SK-N-SH (cell line): ENCODE data around the gene IL27RA. TPM values are rescaled to one million over a fixed set of nuclear protein-coding genes. Genes with fewer than 3 reads are reported as not detected.

Experiments used
- CTCF ChIA-PET: fragments of 300-600, 350-600 bp; formaldehyde crosslinking; extraction: SDS; loops from one replicate; lab custom pipeline; 2021; lab: Yijun Ruan, JAX
- POLR2A ChIA-PET: fragments of 350-600 bp; sonication (Branson Sonifier 250); formaldehyde crosslinking; extraction: SDS; loops from one replicate; lab custom pipeline; 2020; ENCODE audit warnings: antibody characterized with exemption, inconsistent platforms; lab: Yijun Ruan, JAX
- DNase-seq: peaks from one replicate; pipeline ENCODE4 v3.0.0; 2012
- H2AFZ ChIP-seq: fragments of 200-600 bp; sonication (generic); 2 replicates; pipeline ENCODE4 v1.8.1; 2016; ENCODE audit warnings: antibody characterized with exemption, mild to moderate bottlenecking, low read depth
- H3F3A ChIP-seq: fragments of 200-600 bp; sonication (generic); replicated peaks from 2 replicates; pipeline ENCODE3; 2016; ENCODE audit warnings: antibody characterized with exemption, mild to moderate bottlenecking; ENCODE audit not compliant: insufficient read depth
- H3K27ac ChIP-seq, 2 experiments: fragments of 200-500 bp in 1 of 2; fragments of 200-600 bp in 1 of 2; sonication (Bioruptor generic) in 1 of 2; sonication (generic), shearing (Covaris generic) in 1 of 2; 2 replicates each; pipeline versions ENCODE4 v1.5.1 to v1.6.1; 2014 to 2016; ENCODE audit warnings: low read depth in 2 of 2, inconsistent platforms in 1 of 2, low read length in 1 of 2, mild to moderate bottlenecking in 1 of 2, mixed read lengths in 1 of 2
- H3K27me3 ChIP-seq: fragments of 200-600 bp; sonication (generic), shearing (Covaris generic); 2 replicates; pipeline ENCODE4 v1.6.1; 2016; ENCODE audit warnings: mixed run types; ENCODE audit not compliant: insufficient read depth
- H3K36me3 ChIP-seq, 2 experiments: fragments of 200-500 bp in 1 of 2; fragments of 200-600 bp in 1 of 2; sonication (Bioruptor generic) in 1 of 2; sonication (generic) in 1 of 2; replicated peaks in 1 of 2; 2 replicates each; pipeline versions ENCODE3 to v1.5.1; 2014 to 2016; ENCODE audit warnings: low read length in 1 of 2, mild to moderate bottlenecking in 1 of 2; ENCODE audit not compliant: insufficient read depth in 2 of 2, control insufficient read depth in 1 of 2
- H3K4me1 ChIP-seq, 2 experiments: fragments of 200-500 bp in 1 of 2; fragments of 200-600 bp in 1 of 2; sonication (Bioruptor generic) in 1 of 2; sonication (generic), shearing (Covaris generic) in 1 of 2; 2 replicates each; pipeline versions ENCODE4 v1.5.1 to v1.6.1; 2014 to 2016; ENCODE audit warnings: low read depth in 1 of 2, low read length in 1 of 2, mixed run types in 1 of 2; ENCODE audit not compliant: insufficient read depth in 2 of 2, control insufficient read depth in 1 of 2
- H3K4me2 ChIP-seq: fragments of 200-600 bp; sonication (generic), shearing (Covaris generic); 2 replicates; pipeline ENCODE4 v1.6.1; 2017; ENCODE audit warnings: mixed run types
- H3K4me3 ChIP-seq, 2 experiments: fragments of 200-500 bp in 1 of 2; fragments of 200-600 bp in 1 of 2; sonication (Bioruptor generic) in 1 of 2; sonication (generic), shearing (Covaris generic) in 1 of 2; 2 replicates each; pipeline versions ENCODE4 v1.5.1 to v1.8.1; 2014 to 2016; ENCODE audit warnings: low read depth in 2 of 2, inconsistent platforms in 1 of 2, low read length in 1 of 2, mild to moderate bottlenecking in 1 of 2, mixed read lengths in 1 of 2, moderate library complexity in 1 of 2
- H3K79me2 ChIP-seq: fragments of 200-600 bp; sonication (generic); 2 replicates; pipeline ENCODE4 v1.8.1; 2017; ENCODE audit warnings: mild to moderate bottlenecking; ENCODE audit not compliant: insufficient read depth
- H3K9ac ChIP-seq: fragments of 200-600 bp; sonication (generic); 2 replicates; pipeline ENCODE4 v1.6.1; 2017; ENCODE audit warnings: mixed run types
- H3K9me2 ChIP-seq: fragments of 200-600 bp; sonication (generic); 2 replicates; pipeline ENCODE4 v1.6.1; 2017; ENCODE audit warnings: mixed run types
- H3K9me3 ChIP-seq: fragments of 200-600 bp; sonication (generic); 2 replicates; pipeline ENCODE4 v1.6.1; 2017; ENCODE audit warnings: mixed run types, mild to moderate bottlenecking, moderate library complexity
- H4K20me1 ChIP-seq: fragments of 200-600 bp; sonication (generic); 2 replicates; pipeline ENCODE4 v1.6.1; 2017; ENCODE audit warnings: mild to moderate bottlenecking, mixed run types; ENCODE audit not compliant: insufficient read depth
- CHD2 ChIP-seq: fragments of 150-350 bp; IDR thresholded peaks from 2 replicates; pipeline ENCODE4 v1.6.1; 2018; ENCODE audit warnings: low read length; ENCODE audit not compliant: partially characterized antibody
- EZH2phosphoT487 ChIP-seq: fragments of 200-600 bp; sonication (generic); IDR thresholded peaks from 2 replicates; pipeline ENCODE4 v1.6.1; 2017; ENCODE audit warnings: low read depth, mixed run types, mild to moderate bottlenecking, antibody characterized with exemption, moderate library complexity, borderline replicate concordance
- FOXM1 ChIP-seq: IDR thresholded peaks from 2 replicates; pipeline ENCODE4 v1.4.0; 2012; ENCODE audit warnings: low read depth, mild to moderate bottlenecking
- GABPA ChIP-seq: IDR thresholded peaks from 2 replicates; pipeline ENCODE4 v1.4.0; 2012; ENCODE audit warnings: low read depth, mild to moderate bottlenecking
- MEF2A ChIP-seq: IDR thresholded peaks from 2 replicates; pipeline ENCODE4 v1.4.0; 2012; ENCODE audit warnings: low read depth, borderline replicate concordance
- NFIC ChIP-seq: IDR thresholded peaks from 2 replicates; pipeline ENCODE4 v1.4.0; 2012; ENCODE audit warnings: borderline replicate concordance
- POLR2AphosphoS5 ChIP-seq: IDR thresholded peaks from 2 replicates; pipeline ENCODE4 v1.6.1; 2012; ENCODE audit warnings: low read depth, low read length
- RAD21 ChIP-seq: IDR thresholded peaks from 2 replicates; pipeline ENCODE4 v1.6.1; 2012; ENCODE audit warnings: mild to moderate bottlenecking, low read length
- RCOR1 ChIP-seq: fragments of 150-350 bp; IDR thresholded peaks from 2 replicates; pipeline ENCODE4 v1.6.1; 2017; ENCODE audit warnings: antibody characterized with exemption, low read length
- REST ChIP-seq: IDR thresholded peaks from 2 replicates; pipeline ENCODE4 v1.6.1; 2012; ENCODE audit warnings: mild to moderate bottlenecking, low read depth, low read length, moderate library complexity
- RFX5 ChIP-seq: IDR thresholded peaks from 2 replicates; pipeline ENCODE4 v1.6.1; 2012; ENCODE audit warnings: mild to moderate bottlenecking, improper control_type of control experiment, low read length
- RXRA ChIP-seq: IDR thresholded peaks from 2 replicates; pipeline ENCODE4 v1.4.0; 2012; ENCODE audit warnings: low read depth, mild to moderate bottlenecking, borderline replicate concordance
- SMC3 ChIP-seq: IDR thresholded peaks from 2 replicates; pipeline ENCODE4 v1.6.1; 2012; ENCODE audit warnings: low read depth, low read length, improper control_type of control experiment
- TEAD4 ChIP-seq: IDR thresholded peaks from 2 replicates; pipeline ENCODE4 v1.4.0; 2012; ENCODE audit warnings: mild to moderate bottlenecking, borderline replicate concordance; ENCODE audit not compliant: insufficient read depth
- USF1 ChIP-seq: IDR thresholded peaks from 2 replicates; pipeline ENCODE4 v1.4.0; 2012; ENCODE audit warnings: low read depth, borderline replicate concordance
- USF2 ChIP-seq: fragments of 150-350 bp; IDR thresholded peaks from 2 replicates; pipeline ENCODE4 v1.6.1; 2017; ENCODE audit warnings: antibody characterized with exemption, low read length, low read depth, borderline replicate concordance
- YY1 ChIP-seq: IDR thresholded peaks from 2 replicates; pipeline ENCODE4 v1.4.0; 2012; ENCODE audit warnings: low read depth, mild to moderate bottlenecking
- ZBTB33 ChIP-seq: IDR thresholded peaks from 2 replicates; pipeline ENCODE4 v1.4.0; 2012; ENCODE audit warnings: low read depth, borderline replicate concordance
- WGBS: methylation state at CpG from one replicate; pipeline ENCODE4 v1.1.6; 2017; ENCODE audit warnings: low lambda C conversion rate; 5-methylcytosine and 5-hydroxymethylcytosine counted together
- polyA plus RNA-seq, 3 experiments: library from polyadenylated mRNA; depleted of rRNA; stranded (reverse); fragments of >200 nt; gene quantifications; 2 replicates each; pipeline ENCODE4 v1.2.3, GENCODE V29; 2012

The IL27RA gene
- polyA plus RNA-seq, 1 of the 3 experiments (the other 2 are of a cell fraction): 9.3 TPM

- no peak within 1 kb of the TSS for H3K4me3 ChIP-seq
- no peaks in the 10 kb centered on the region for H3K9me3 ChIP-seq
- no peaks in the 10 kb centered on the region for H3K27me3 ChIP-seq
- H2AFZ ChIP-seq: no peak within 1 kb of the TSS
- no peaks in the 10 kb centered on the region for H3K9me2 ChIP-seq
- H4K20me1 ChIP-seq: no peaks in the 10 kb centered on the region
- POLR2A ChIA-PET: interaction anchor here (0.6 to 0.7 kb wide), 2 partner anchors 64 to 113 kb away, joined by 3 to 4 read pairs; no protein-coding TSS in a partner anchor
- WGBS: 73% methylated on average over 14 of the region's 24 CpGs
- H3K27ac ChIP-seq: no peak within 1 kb of the TSS
- no peaks in the 10 kb centered on the region for H3K36me3 ChIP-seq
- no peak within 1 kb of the TSS for H3K9ac ChIP-seq
- H3K4me1 ChIP-seq: peaks cover 0 to 3% of the 10 kb centered on the region in 2 experiments; a peak in 1 of 4 replicates
- no peaks in the 10 kb centered on the region for H3K79me2 ChIP-seq
- DNase-seq: no peak
- H3F3A ChIP-seq: peaks cover 8% of the 10 kb centered on the region
- TF ChIP-seq USF2 (no peak), FOXM1 (no peak), MEF2A (no peak), TEAD4 (no peak), EZH2phosphoT487 (no peak), CHD2 (no peak), POLR2AphosphoS5 (no peak)
- CTCF ChIA-PET: interaction anchor here (0.6 to 1.0 kb wide), 3 partner anchors 15 to 55 kb away, joined by 3 read pairs; no protein-coding TSS in a partner anchor
- no peak within 1 kb of the TSS for H3K4me2 ChIP-seq
Measured at GRCh38 chr19:14027856-14028450, 3.6 kb upstream of the IL27RA start, which contains the start of gene RLN3. Gene RLN3 (plus strand): TSS chr19:14028148. CDS start chr19:14028205, 57 bp downstream.

- no peak overlapping the region for H3K9ac ChIP-seq
- H3K9me3 ChIP-seq: no peaks in the 10 kb centered on the region
- WGBS: 36% methylated on average over 4 of the region's 4 CpGs
- no peak overlapping the region for H2AFZ ChIP-seq
- CTCF ChIA-PET: interaction anchor here (0.6 to 4.0 kb wide), 8 partner anchors 13 to 148 kb away, joined by 3 to 31 read pairs (median 3); no protein-coding TSS in a partner anchor
- H3K27me3 ChIP-seq: no peaks in the 10 kb centered on the region
- H4K20me1 ChIP-seq: no peaks in the 10 kb centered on the region
- DNase-seq: peak; percentile 45
- H3K4me3 ChIP-seq: no peak overlapping the region
- no peaks in the 10 kb centered on the region for H3K79me2 ChIP-seq
- no peak overlapping the region for H3K4me2 ChIP-seq
- peaks cover 8% of the 10 kb centered on the region for H3F3A ChIP-seq
- no peaks in the 10 kb centered on the region for H3K36me3 ChIP-seq
- H3K4me1 ChIP-seq: peaks cover 0 to 3% of the 10 kb centered on the region in 2 experiments; a peak in 1 of 4 replicates
- H3K9me2 ChIP-seq: no peaks in the 10 kb centered on the region
- POLR2A ChIA-PET: interaction anchor here (0.7 kb wide), 1 partner anchor 114 kb away, joined by 4 read pairs; no protein-coding TSS in a partner anchor
- H3K27ac ChIP-seq: no peak overlapping the region
- no peak for TF ChIP-seq RAD21
- no peak for TF ChIP-seq EZH2phosphoT487
- TF ChIP-seq YY1: no peak
- TF ChIP-seq REST: no peak
- no peak for TF ChIP-seq TEAD4
- no peak for TF ChIP-seq RCOR1
- no peak for TF ChIP-seq USF2
- no peak for TF ChIP-seq RFX5
- no peak for TF ChIP-seq USF1
- no peak for TF ChIP-seq NFIC
- TF ChIP-seq RXRA: no peak
- no peak for TF ChIP-seq ZBTB33
- TF ChIP-seq SMC3: no peak
- no peak for TF ChIP-seq GABPA
Measured at GRCh38 chr19:14028901-14029300, 2.7 kb upstream of the IL27RA start.
